ENCODE results near the gene COL9A3.

COL9A3 gene

GRCh38 chr20:62885046-62885895, 68.4 kb downstream of the COL9A3 start:
- DNase-seq: no peak

DNA sequence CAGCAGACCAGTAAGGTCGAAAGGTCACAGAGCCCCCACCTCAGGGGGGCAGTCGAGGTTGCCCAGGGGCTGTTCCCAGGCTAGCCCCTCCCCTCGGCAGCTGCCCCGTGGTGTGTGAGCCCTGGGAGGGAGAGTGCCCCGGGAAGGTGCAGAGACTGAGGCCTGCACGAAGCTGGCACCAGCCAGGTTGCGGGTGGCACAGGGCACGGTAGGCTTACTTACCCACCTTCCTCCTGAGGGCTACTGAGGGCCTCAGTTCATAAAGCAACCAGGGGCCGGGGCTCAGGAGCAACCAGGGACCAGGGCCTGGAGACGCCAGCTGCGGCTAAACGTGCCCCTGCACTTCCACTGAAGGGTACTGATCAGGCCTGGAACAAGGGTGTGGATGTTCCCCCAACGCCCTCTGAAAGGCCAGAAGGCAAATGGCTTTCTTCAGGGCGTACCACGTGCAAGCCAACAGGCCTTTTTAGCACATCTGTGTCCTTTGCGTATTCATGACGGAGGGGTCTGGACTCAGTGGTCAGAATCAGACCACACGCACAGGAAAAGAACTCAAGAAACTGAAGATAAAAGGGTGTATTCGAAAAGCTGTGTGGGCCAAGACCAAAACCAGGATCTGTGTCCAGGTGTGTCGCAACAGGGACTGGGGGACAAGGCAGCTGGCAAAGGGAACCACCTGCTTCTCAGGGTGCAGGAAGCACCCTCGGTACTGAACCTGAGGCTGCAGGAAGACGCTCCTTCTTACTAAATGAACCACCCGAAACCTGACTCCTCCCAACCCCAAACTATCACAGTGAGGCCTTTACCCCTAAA, 69.3 kb downstream of the COL9A3 start:
- no peak for DNase-seq

GRCh38 chr20:62886709-62887058, 69.8 kb downstream of the COL9A3 start:
- DNase-seq: no peak

- DNase-seq: no peak
These were observed 70.5 kb downstream of the COL9A3 start for GRCh38 chr20:62887152-62887859.

GRCh38 chr20:62887860-62888239, 71.0 kb downstream of the COL9A3 start:
- DNase-seq: no peak

DNA sequence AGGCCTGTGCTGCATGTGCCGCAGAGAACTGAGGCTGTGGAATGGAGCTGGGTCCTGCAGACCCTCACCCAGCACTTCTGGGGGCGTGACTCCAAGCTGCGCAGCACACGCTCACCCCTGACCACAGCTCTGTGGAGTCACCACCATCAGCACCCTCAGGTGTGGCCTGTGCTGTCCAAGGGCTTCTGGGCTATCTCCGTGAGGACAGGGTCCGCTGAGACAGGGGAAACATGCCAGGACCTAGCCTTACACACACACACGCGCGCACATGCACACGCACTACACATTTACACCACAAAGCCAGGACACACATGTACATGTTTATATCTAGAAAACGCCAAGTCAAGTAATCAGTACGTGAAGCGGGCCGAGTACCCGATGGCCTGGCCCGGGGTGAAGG, 71.6 kb downstream of the COL9A3 start:
- no peak for DNase-seq

DNA sequence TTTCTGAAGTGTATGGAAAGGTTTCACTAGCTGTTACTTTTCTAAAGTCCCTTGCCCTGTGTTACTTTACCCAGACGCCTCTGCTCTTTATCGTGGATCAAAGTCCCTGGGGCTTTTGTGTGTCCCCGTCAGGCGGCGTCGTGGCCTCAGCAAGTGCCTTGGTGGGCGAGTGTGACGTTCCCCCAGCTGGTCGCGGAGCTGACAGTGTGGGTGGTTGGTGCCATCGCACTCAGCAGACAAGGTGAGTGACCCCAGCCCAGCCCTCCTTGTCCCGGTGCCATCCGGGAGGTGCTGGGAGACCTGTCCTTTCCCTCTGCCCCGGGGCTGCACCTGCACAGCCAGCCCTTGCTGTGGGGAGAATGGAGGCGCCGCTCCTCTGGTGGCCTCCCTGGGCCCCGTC, 72.1 kb downstream of the COL9A3 start:
- no peak for DNase-seq

- no peak for DNase-seq
These were observed 72.6 kb downstream of the COL9A3 start for GRCh38 chr20:62889411-62889810.

DNA sequence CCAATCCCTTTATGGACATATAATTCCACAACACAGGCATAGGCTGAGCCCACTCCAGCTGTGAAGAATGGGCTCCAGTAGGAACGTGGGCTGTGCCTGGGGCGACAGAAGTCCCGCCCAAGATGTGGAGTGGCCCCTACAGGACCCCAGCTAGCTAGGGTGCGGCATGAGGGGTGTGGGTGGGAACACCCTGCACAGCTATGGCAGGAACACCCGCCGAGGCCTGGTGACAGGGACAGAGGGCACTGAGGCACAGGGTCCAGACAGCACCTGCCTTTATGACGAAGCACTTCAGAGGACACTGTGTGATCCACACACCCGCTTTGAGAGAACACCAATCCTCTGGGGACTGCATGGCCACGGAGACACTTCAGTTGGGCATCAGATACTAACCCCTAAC, 73.0 kb downstream of the COL9A3 start:
- DNase-seq: no peak

GRCh38 chr20:62890444-62890843, 73.6 kb downstream of the COL9A3 start:
- DNase-seq: no peak

Data from inflammatory macrophage treated with lipopolysaccharide for 1 hour (primary cell).